GM18507 (cell line): ENCODE data around the gene CFDP1.

Source experiments
- DNase-seq: peaks from one replicate; pipeline ENCODE4 v3.0.0; 2011; ENCODE audit warnings: low read depth; ENCODE audit not compliant: insufficient read length; ENCODE audit errors: extremely low spot score
- FAIRE-seq: peaks from 2 replicates; lab custom pipeline; 2011; peaks lifted over from hg19 to GRCh38; lab: Jason Lieb, UNC

Gene CFDP1

GRCh38 chr16:75336521-75336920 is 96.8 kb downstream of the CFDP1 start:
- DNase-seq (no peak), FAIRE-seq (no peak)

GRCh38 chr16:75333721-75334163 is 99.6 kb downstream of the CFDP1 start:
- DNase-seq (no peak), FAIRE-seq (peak; percentile 29)

- no peak for FAIRE-seq
- no peak for DNase-seq
These were observed 103.4 kb downstream of the CFDP1 start for GRCh38 chr16:75329943-75330342.

- DNase-seq (no peak), FAIRE-seq (no peak)
These were observed 107.0 kb downstream of the CFDP1 start for GRCh38 chr16:75326333-75326732.

GRCh38 chr16:75323933-75324332 is 109.4 kb downstream of the CFDP1 start:
- no peak for FAIRE-seq
- no peak for DNase-seq

GRCh38 chr16:75323198-75323597 is 110.1 kb downstream of the CFDP1 start:
- FAIRE-seq (no peak), DNase-seq (no peak)

GRCh38 chr16:75322740-75323139 is 110.6 kb downstream of the CFDP1 start:
- DNase-seq (no peak), FAIRE-seq (no peak)

- no peak for DNase-seq
These were observed 112.9 kb downstream of the CFDP1 start for GRCh38 chr16:75320435-75320834.

GRCh38 chr16:75319513-75320411 is 113.5 kb downstream of the CFDP1 start:
- DNase-seq (no peak), FAIRE-seq (peak; percentile 92)

More at GRCh38 chr16:75320435-75320834, 112.9 kb downstream of the CFDP1 start:
- peak; percentile 21 for FAIRE-seq

- DNase-seq = no peak
- FAIRE-seq = no peak
These were observed 114.6 kb downstream of the CFDP1 start for GRCh38 chr16:75318737-75319136.

GRCh38 chr16:75317532-75317931 is 115.8 kb downstream of the CFDP1 start:
- DNase-seq = no peak
- peak; percentile 12 for FAIRE-seq

GRCh38 chr16:75317101-75317522 is 116.2 kb downstream of the CFDP1 start:
- FAIRE-seq (peak; percentile 62), DNase-seq (no peak)

- DNase-seq (no peak), FAIRE-seq (no peak)
These were observed 117.6 kb downstream of the CFDP1 start for GRCh38 chr16:75315539-75316306.

GRCh38 chr16:75312875-75313274 is 120.4 kb downstream of the CFDP1 start:
- no peak for FAIRE-seq
- no peak for DNase-seq

GRCh38 chr16:75311383-75311938 is 121.8 kb downstream of the CFDP1 start:
- no peak for FAIRE-seq
- DNase-seq = no peak

GRCh38 chr16:75310541-75310940 is 122.8 kb downstream of the CFDP1 start:
- FAIRE-seq = no peak
- no peak for DNase-seq

- DNase-seq = no peak
- FAIRE-seq = no peak
These were observed 123.3 kb downstream of the CFDP1 start for GRCh38 chr16:75309899-75310430.

- FAIRE-seq = no peak
- no peak for DNase-seq
These were observed 124.1 kb downstream of the CFDP1 start for GRCh38 chr16:75309156-75309555.

GRCh38 chr16:75308011-75308410 is 125.3 kb downstream of the CFDP1 start:
- FAIRE-seq (no peak), DNase-seq (no peak)

- FAIRE-seq (no peak), DNase-seq (no peak)
These were observed 125.8 kb downstream of the CFDP1 start for GRCh38 chr16:75307506-75307905.
